A549 (cell line): ENCODE results near the gene COPS3.

ENCODE experiments used
- EP300 ChIP-seq, 2 experiments: fragments of >200 bp; sonication (Bioruptor Twin); formaldehyde crosslinking; IDR thresholded peaks; 2 replicates in 1 of 2; 3 replicates in 1 of 2; pipeline ENCODE4 v1.6.1; 2016 to 2017
- POLR2A ChIP-seq: IDR thresholded peaks from 2 replicates; pipeline ENCODE4 v1.6.1; 2012; ENCODE audit warnings: mild to moderate bottlenecking, low read length
- TF ChIP-seq, protein P1 (sequence below): fragments of 450-650 bp; IDR thresholded peaks from 2 replicates; pipeline ENCODE4 v1.6.1; 2014; ENCODE audit warnings: antibody characterized with exemption

DNA sequence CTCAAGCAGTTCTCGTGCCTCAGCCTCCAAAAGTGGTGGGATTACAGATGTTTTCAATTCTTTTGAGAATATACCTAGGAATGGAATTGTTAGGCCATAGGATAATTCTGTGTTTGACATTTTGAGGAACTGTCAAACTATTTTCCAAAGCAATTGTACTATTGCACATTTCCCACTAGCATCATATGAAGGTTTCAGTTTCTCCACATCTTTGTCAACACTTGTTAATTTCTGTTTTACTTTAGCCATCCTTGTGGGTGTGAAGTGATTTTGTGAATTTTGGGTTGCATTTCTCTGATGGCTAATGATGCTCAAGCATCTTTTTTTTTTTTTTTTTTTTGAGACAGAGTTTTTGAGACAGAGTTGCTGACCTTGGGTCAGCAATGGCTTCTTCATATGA, 28.3 kb upstream of the COPS3 start:
- TF ChIP-seq, protein P1, sequence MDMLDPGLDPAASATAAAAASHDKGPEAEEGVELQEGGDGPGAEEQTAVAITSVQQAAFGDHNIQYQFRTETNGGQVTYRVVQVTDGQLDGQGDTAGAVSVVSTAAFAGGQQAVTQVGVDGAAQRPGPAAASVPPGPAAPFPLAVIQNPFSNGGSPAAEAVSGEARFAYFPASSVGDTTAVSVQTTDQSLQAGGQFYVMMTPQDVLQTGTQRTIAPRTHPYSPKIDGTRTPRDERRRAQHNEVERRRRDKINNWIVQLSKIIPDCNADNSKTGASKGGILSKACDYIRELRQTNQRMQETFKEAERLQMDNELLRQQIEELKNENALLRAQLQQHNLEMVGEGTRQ = no peak
- TF ChIP-seq EP300 (IDR thresholded peaks at IDR 0.05) (no peak), POLR2A (no peak)
